GM21423 (cell line): ENCODE data around the gene CSRNP3.
"Not testable (repeated sequence)": the region's sequence is repeated elsewhere in the genome, so short reads cannot be mapped to it uniquely, and the experiment has no call there.

ENCODE experiments used
- ATAC-seq: cut with Tn5 transposase; IDR thresholded peaks from one replicate; pipeline ENCODE4 v1.9.1; 2021; ENCODE audit warnings: mild to moderate bottlenecking, moderate library complexity; ENCODE audit not compliant: unreplicated experiment

The CSRNP3 gene

DNA sequence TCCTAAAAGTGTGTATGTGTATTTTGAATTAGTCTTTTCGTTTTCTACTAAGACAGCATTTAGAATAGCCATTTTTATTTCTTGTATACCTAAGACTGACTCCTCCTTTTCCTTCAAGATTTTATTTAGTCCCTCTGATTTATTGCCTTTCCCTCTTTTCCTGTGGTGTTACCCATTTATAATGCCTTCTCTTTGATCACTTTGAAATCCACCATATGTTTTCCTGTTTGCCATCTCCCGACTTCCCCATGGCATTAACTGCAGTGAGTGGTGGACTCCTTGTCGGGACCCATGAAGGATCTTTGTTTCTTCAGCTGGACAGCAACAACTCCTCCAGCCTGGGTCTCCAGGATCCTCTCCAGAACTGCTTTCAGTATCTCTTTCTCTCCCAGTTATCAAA lies 160.7 kb downstream of the CSRNP3 start:
- ATAC-seq = no peak

DNA sequence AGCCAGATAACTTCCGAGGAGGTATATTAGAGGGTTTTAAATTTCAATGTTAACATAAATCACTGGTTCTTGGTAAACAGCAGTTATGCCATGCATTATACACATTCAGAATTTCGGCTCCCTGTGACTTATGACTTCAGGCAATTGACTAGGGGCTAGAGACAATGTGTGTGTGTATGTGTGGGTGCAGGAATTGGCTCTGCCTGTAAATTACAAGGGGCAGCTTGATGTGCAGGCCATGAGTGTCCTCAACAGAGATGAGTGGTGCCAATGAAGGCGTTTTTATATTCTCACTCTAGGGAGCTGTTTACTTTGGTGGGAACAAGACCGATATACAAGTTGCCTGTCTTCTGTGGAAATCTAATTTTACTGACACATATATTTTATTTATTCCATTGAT lies 161.6 kb downstream of the CSRNP3 start:
- no peak for ATAC-seq

DNA sequence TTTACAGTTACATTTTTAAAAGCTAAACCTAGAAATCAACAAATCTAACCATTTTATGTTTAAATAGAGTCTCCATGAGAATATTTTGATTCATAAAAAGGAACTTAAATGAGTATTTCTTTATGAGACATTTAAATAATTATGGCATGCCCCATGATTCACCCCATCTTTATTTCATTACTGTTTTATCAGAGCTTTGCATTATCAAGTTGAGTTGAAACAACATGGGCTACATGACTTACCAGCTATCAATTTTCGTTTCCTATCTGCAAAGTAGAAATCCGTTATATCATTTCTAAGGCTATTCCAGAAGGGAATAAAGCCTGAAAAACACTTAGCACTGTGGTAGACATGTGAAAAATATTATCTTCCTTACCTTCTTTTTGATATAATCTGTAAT lies 163.1 kb downstream of the CSRNP3 start:
- ATAC-seq = no peak

DNA sequence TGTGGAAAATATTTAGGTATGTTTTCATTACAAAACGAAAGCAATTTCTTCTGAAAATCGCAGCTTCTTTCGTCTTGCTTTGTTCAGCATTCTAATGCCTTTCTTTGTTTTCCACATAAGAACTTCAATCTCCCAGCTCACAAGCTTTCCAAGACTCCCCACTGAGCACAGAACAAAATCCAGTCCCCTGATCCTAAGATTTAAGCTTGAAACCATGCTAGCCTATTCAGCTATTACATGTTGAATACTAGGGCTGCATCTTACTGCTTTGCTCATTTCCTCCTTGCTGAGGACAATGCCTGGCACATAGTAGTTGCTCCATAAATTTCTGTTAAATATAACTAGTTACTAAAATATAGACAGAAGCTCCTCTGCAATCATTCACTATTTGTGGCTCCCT lies 163.9 kb downstream of the CSRNP3 start:
- no peak for ATAC-seq

DNA sequence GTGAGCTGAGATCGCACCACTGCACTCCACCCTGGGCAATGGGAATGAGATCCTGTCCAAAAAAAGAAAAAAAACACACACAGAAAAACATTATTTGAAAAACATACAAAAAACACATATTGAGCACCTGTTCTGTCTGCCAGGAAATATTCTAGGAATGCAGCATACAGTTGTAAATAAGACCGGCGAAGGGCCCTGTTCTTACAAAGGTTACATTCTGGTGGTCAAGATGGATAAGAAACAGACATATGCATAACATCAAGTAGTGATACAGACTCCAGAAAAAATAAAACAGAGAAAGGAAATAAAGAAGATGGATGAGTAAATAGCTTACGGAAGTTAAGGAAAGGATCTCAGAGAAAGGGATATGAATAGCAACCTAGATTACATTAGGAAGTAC lies 164.8 kb downstream of the CSRNP3 start:
- ATAC-seq = no peak

DNA sequence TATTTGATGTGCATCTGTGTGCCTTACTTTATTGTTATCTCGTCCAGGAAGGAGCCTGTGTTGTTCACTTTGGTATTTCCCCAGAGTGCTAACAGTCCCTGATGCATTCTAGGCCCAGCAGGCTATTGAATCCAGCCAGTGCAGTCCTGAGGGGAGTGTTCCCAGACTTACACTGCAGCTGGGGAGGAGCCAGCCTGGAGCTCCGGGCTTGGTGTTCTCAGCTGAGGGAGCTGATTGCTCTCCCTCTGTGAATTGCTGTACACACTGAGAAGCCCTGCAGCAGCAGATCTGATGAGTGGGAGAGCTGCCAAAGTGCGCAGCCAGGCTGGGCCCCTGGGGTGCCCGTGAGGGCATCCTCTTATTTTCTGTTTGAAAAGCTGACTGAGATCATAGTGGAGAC lies 165.4 kb downstream of the CSRNP3 start:
- ATAC-seq = no peak

DNA sequence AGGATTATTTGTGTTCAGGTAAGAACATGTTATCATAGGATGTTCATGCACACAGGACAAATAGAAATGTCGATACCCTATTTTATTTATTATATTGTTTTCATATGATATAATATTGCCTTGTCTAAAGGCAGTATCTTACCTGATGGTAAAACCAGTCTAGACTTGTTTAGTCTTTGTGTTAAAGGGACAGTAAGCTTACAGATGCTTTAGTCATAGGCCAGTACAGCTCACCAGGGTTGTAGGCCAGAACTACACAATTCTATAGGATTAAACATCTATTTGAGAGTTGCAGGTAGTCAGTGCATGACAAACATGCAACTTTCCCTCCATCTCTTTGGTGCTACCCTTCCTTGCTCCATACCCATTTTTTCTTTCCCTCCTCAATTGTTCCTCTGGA lies 166.0 kb downstream of the CSRNP3 start:
- no peak for ATAC-seq

DNA sequence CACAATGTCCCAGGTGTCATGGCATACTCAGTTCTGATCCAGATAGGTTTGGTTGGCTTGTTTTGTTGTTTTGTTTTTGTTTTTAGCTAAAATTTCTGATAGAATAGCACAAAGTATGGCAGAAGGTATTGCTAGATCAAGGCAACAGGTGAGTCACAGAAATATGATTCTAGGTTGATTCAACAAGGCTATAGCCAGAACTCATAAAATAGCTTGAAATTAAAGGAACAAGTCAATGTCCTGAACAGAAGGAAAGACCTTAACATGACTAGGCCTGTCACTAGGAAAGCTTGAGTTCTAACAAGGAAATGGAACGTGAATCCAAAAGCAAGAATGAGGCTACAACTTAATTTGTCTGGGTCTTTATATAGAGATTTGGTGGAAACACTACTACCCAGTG lies 167.5 kb downstream of the CSRNP3 start:
- ATAC-seq = no peak

DNA sequence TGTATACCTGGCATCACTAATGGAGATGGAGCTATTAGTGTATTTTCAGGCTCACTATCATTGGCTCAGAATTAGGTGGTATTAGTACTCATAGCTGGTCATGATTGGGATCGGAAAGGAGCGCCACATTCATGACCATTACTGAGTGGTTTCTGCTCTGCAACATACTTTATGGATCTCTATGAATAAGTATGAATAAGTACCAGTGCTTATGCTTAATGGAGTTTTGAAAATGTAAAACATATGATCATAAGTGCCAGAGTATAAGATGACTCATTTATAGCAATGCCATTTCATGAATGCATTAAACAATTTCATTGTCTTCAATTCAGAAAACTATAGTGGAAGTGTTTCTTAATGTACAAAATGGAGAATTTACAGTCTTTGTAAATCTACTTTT lies 167.9 kb downstream of the CSRNP3 start:
- ATAC-seq = no peak

DNA sequence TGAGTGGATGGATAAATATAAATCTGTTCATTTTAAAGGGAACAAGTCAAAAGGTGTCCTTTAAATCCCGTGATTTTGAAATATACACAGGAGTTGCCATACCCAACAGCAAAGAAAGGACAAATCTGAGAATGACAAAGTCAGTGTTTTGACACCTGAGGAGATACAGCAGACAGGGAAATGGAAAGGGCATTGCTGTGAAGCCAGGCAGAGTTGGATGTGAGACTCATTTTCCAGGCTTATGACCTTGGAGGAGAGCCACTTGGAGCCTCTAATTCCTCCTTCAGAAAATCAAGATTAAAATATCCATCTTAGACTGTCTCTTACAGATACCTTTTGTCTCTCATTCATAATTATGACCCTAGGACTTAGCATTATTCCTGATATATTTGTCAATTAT lies 170.0 kb downstream of the CSRNP3 start:
- ATAC-seq = no peak

DNA sequence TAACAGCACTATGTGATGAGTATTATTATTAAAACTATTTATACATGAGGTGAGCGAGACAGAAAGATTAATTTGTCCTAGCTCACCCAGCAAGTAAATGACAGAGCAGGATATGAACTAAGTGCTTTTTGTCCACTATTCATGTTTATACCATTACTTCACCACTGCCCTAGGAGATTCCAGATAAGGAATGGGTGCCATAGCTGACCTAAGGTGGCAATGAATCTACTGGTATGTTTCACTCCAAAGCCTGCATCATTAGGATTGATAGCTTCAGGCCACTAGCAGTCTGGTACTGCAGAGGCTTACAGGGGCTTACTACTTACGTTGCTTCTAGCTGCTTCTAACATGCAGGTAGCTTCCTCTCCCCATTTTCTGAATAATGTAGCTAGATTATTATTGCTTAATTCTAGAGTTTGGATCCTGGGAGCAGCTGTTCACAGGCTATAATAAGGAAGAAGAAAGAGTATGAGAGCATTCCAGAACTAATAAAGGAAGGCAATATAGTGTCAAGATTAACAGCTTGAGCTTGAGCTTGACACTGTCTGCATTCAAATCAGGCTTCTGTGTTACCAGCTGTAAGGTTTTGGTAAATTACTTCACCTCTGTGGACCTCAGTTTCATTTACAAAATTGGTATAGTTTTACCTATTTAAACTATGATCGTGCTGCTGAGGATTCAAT lies 170.9 kb downstream of the CSRNP3 start:
- no peak for ATAC-seq

DNA sequence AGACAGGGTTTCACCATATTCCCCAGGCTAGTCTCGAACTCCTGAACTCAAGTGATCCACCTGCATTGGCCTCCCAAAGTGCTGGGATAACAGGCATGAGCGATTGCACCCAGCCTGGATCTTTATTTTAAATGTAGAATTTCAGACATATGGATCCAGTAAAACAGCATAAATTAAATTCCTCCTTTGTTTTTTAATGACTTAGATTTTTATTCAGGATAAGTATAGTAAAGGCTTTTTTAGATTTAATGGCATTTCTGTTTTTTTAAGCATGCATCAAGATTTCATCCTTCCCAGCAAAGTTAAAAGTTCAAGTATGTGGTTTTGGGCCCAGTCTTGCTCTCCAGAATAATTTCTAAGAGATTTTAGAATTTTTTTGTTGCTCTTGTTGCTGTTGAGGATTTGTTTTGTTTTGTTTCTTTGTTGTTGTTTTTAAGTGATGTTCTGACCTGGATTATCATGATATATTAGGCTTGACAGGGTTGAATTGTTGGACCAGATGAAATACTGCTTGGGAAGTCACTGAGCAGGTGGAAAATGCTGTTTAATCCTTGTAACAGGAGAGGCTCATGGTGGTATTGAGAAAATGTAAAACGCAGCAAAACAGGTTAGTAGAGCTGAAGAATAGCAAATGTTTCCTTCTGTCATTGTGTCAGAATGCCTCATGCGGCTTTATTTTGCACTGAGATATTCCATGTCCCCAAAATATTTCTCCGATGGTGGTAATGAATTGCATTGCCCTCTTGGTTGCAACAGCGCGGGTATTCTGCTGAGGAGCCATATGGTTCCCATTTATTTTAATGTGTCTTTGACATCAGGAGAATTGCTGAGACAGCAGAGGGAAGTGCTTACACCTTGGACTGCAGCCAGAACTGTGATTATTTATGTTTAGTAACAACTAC lies 176.7 kb downstream of the CSRNP3 start:
- ATAC-seq = no peak

DNA sequence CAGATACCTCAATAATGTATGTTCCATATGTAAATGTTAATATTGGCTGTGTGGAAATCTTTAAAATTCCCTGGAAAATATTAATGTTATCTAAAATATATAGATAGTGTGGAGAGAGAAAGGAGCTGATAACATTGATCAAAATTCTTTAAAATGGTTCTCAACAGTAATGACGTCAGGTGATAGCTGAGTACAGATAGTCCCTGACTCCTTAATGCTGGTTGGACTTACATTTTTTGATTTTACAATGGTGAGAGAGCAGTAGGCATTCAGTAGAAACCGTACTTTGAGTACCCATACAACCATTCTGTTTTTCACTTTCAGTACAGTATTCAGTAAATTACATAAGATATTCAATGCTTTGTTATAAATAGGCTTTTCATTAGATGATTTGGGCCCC lies 177.9 kb downstream of the CSRNP3 start:
- no peak for ATAC-seq

DNA sequence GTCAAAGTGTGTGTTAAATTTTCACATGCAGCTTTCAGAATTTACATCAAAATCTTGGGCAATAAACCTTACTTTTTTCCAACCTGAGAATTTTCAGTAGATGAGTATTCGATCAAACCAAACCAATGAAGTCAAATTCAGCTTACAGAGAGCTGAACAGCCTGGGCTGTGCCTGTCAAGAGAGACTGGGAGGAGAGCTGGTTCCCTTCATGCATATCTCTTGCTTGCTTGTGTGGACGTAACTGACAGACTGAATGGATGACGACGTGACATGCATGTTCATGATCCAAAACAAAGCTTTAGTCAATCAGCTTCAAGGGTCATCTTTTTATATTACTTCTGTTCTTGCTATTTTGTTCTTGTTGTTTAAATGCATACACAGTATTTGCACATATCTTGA lies 179.3 kb downstream of the CSRNP3 start:
- no peak for ATAC-seq

DNA sequence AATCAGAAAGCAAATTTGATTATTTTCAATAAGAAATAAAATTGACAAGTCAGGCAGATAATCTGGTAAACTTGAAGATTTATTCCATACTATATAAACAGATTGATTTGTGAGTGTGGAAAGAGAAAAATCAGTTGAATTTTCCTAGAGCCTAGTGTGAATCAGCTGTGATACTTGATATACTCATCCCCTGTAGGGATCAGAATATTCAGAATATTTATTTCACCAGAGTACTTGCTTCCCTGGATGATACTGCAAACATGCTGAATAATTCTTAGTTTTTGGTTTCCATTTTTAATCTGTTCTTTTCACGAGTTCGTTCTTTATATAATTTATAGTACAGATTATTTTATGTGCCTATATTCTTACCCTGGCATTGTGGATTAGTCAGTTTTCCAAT lies 181.7 kb downstream of the CSRNP3 start:
- no peak for ATAC-seq

DNA sequence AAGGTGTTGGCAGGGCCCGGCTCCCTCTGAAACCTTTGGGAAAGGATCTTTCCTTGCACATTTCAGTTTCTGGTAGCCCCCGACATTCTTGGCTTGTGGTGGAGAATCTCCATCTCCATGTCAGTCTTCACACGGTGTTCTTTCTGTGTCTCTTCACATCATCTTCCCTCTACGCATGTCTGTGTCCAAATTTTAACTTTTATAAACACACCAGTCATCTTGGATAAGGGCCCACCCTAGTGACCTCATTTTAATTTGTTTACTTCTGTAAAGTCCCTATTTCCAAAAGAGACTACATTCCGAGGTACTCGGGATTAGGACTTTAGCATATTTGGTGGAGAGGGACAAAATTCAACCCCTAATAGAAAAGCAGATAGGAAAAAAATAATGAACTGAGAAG lies 186.2 kb downstream of the CSRNP3 start:
- ATAC-seq = no peak

DNA sequence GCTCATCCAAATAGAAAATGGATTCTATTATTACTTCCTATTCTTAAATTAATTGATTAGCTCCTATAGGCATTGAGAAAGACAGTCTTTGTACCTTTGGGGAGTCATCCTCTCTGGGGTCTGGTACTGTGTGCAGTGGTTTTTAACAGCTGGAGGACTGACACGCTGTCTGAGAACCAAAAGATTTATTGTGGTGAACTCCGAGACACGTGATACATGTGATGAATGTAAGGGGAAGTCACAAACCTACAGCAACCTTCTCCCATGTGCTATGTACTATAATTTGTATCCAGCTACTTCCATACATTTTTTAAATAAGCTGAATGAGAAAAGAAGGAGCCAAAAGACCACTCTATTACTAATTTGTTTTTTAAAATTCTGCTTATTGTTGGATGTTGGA lies 190.9 kb downstream of the CSRNP3 start:
- peak; percentile 93 for ATAC-seq

DNA sequence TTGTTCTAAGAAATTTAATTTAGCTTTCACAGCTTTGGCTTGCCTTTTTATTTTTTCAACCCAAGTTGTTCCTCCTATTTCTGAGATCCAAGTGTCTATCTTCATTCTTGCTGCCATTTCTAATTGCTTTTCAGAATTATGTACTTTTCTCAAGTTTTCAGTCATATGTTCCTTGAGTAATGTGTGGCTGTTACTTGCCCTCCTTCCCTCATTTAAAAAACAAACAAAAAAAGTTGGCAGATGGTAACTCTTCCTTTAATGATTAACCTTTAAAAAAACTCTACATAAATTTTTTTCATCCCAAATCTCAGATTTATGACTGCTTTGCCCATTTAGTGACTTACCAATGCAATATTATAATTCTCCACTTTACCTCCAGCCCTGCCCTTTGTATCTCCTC lies 193.2 kb downstream of the CSRNP3 start:
- ATAC-seq = no peak

DNA sequence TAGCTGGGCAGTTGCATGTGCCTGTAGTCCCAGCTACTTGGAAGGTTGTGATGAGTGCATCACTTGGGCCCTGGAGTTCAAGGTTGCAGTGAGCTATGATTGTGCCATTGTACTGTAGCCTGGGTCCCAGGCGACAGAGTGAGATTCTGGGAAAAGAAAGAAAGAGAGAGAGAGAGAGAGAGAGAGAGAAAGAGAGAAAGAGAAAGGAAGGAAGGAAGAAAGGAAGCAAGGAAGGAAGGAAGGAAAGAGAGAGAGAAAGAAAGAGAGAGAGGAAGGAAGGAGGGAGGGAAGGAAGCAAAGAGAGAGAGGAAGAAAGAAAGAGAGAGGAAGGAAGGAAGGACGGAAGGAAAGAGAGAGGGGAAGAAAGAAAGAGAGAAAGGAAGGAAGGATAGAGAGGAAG lies 196.1 kb downstream of the CSRNP3 start:
- no peak for ATAC-seq

DNA sequence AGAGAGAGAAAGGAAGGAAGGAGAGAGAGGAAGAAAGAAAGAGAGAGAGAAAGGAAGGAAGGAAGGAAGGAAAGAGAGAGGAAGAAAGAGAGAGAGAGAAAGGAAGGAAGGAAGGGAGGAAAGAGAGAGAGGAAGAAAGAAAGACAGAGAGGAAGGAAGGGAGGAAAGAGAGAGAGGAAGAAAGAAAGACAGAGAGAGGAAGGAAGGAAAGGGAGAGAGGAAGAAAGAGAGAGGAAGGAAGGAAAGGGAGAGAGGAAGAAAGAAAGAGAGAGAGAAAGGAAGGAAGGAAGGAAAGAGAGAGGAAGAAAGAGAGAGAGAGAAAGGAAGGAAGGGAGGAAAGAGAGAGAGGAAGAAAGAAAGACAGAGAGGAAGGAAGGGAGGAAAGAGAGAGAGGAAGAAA lies 196.6 kb downstream of the CSRNP3 start:
- ATAC-seq = not testable (repeated sequence)

DNA sequence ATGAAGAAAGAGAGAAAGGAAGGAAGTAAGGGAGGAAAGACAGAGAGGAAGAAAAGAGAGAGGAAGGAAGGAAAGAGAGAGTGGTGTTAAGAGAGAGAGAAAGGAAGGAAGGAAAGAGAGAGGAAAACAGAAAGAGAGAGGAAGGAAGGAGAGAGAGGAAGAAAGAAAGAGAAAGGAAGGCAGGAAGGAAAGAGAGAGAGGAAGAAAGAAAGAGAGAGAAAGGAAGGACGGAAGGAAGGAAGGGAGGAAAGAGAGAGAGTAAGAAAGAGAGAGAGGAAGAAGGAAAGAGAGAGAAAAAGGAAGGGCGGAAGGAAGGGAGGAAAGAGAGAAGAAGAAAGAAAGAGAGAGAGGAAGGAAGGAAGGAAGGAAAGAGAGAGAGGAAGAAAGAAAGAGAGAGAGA lies 197.1 kb downstream of the CSRNP3 start:
- no peak for ATAC-seq

DNA sequence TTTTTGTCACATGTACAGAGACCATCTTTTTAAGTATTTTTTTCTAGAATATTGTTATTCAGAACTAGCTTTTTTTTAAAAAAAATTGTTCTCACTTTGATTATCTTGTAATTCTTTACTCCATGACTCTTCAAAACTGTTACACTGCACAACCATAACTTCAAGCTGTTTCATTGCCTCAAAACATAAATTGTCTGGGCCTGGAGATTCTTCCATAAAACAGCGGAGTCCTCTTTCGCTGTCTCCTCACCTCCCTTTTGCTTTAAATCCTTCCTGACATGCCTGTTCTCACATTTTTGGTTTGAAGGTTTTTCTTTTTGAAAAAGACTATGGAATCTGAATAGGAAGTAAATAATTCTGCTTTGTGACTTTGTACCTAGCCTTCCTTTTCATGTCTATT lies 197.9 kb downstream of the CSRNP3 start:
- no peak for ATAC-seq

DNA sequence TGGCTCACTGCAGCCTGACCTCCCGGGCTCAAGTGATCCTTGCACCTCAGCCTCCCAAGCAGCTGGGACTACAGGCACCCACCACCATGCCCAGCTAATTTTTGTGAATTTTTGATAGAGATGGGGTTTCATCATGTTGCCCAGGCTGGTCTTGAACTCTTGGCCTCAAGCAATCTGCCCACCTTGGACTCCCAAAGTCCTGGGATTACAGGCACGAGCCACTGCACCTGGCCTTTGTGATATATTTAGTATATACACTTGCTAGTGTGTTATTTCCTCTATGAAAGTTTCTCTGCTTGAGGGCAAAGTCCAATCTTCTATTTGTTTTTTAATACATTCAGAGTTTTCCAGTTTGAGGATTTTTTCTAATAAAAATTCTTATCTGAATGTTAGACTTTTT lies 205.3 kb downstream of the CSRNP3 start:
- ATAC-seq = no peak
